Measurements from ENCODE around the gene HAUS8. TPM values are rescaled to one million over a fixed set of nuclear protein-coding genes. Genes with fewer than 3 reads are reported as not detected.

Gene HAUS8
- total and polyA plus RNA-seq, 10 of the 15 experiments (the other 5 are each of a cell fraction or from before 2014, with no cell fraction given): 22.7 to 43.9 (median 34.4) TPM

DNA sequence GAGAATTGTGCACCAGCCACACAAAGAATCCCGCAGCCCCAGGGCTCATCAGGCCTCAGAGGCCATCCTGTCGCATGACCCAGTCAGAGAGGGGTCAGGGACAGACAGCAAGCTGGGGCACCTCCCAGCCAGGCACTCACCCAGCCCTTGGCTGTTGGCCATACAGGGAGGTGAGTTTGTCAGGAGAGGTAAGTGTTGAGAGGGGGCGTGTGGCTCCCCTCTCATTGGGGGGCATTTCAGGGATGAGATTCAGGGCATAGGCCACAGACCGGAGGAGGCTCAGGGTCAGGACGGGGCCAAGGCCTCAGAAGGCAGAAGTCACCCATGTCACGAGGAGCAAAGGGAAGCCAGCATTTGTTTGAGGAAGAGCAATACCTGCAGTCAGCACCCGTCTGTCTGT lies 37.4 kb upstream of the HAUS8 start:
- FAIRE-seq (no peak), ATAC-seq (no peak), DNase-seq (ENCODE audit: low read depth, low spot score) (no peak)
- ChIA-PET RAD21 (ENCODE audit: unreplicated experiment) (no interaction called here), POLR2A (no interaction called here), CTCF (no interaction called here), SMC1A (ENCODE audit: uncharacterized antibody, unreplicated experiment) (no interaction called here)
- BruUV-seq (replicated peaks): no TSS peak
- in situ Hi-C loops (cut with MboI) (no loop called here), intact Hi-C loops (cut with micrococcal nuclease; ENCODE audit: unreplicated experiment) (no loop called here)
- no peak overlapping the region for H2AFZ ChIP-seq (ENCODE audit: control insufficient read depth, low read depth, low read length)
- no peak overlapping the region for H3K4me3 ChIP-seq
- H3K27ac ChIP-seq (ENCODE audit: control insufficient read depth, insufficient read depth): peak overlapping the region; percentile 4; the same call in 1 of the 2 replicates
- no peak overlapping the region for H3K4me2 ChIP-seq (ENCODE audit: control insufficient read depth, insufficient read depth)
- WGBS (ENCODE audit: insufficient coverage, insufficient replicate concordance, low lambda C conversion rate, missing lambda C conversion rate): 88% methylated on average over 7 of the region's 7 CpGs
- peaks cover 49% of the 10 kb centered on the region for H3K4me1 ChIP-seq (ENCODE audit: control insufficient read depth, insufficient read depth, low read length)
- no peaks in the 10 kb centered on the region for H3K27me3 ChIP-seq (replicated peaks in 1 of 2; ENCODE audit: control insufficient read depth in 2 of 2, insufficient read depth in 2 of 2, low read length in 1 of 2)
- peaks cover 21 to 46% of the 10 kb centered on the region in 2 experiments for H3K36me3 ChIP-seq (ENCODE audit: control insufficient read depth in 2 of 2, insufficient read depth in 2 of 2, low read length in 1 of 2)
- no peak overlapping the region for H3K9ac ChIP-seq (ENCODE audit: control insufficient read depth, insufficient read depth, low read length)
- H4K20me1 ChIP-seq (ENCODE audit: control insufficient read depth, insufficient read depth): no peaks in the 10 kb centered on the region
- peaks cover 82% of the 10 kb centered on the region for H3K79me2 ChIP-seq (ENCODE audit: control insufficient read depth, insufficient read depth, low read length)
- no peaks in the 10 kb centered on the region; the same call in 2 of the 3 replicates for H3K9me3 ChIP-seq (replicated peaks; ENCODE audit: control insufficient read depth, insufficient read depth, low read length)
- TF ChIP-seq ZNF217 (IDR thresholded peaks at IDR 0.05) (no peak), LARP7 (IDR thresholded peaks at IDR 0.05) (no peak), RAD51 (IDR thresholded peaks at IDR 0.05) (no peak), FOS (IDR thresholded peaks at IDR 0.05; ENCODE audit: borderline replicate concordance, extremely low read depth, insufficient read length) (no peak), BCL11A (IDR thresholded peaks at IDR 0.05; ENCODE audit: low read depth, low read length) (no peak), ASH2L (IDR thresholded peaks at IDR 0.05; ENCODE audit: borderline replicate concordance, low read depth) (no peak), ZNF274 (IDR thresholded peaks at IDR 0.05; ENCODE audit: insufficient read depth, insufficient read length) (no peak), MYB (IDR thresholded peaks at IDR 0.05; ENCODE audit: borderline replicate concordance, low read depth, low read length) (no peak), NR2C1 (IDR thresholded peaks at IDR 0.05) (no peak), HDGF (IDR thresholded peaks at IDR 0.05) (no peak), SP1 (IDR thresholded peaks at IDR 0.05; ENCODE audit: low read depth, low read length) (no peak), CBX3 (IDR thresholded peaks at IDR 0.05; ENCODE audit: borderline replicate concordance, low read depth) (no peak), NR2C2 (IDR thresholded peaks at IDR 0.05; ENCODE audit: borderline replicate concordance, control insufficient read depth, insufficient read length, low read depth) (no peak), SMARCA5 (IDR thresholded peaks at IDR 0.05) (no peak), WRNIP1 (IDR thresholded peaks at IDR 0.05; ENCODE audit: borderline replicate concordance, low read depth, low read length) (no peak)
- TF ChIP-seq, protein P1, sequence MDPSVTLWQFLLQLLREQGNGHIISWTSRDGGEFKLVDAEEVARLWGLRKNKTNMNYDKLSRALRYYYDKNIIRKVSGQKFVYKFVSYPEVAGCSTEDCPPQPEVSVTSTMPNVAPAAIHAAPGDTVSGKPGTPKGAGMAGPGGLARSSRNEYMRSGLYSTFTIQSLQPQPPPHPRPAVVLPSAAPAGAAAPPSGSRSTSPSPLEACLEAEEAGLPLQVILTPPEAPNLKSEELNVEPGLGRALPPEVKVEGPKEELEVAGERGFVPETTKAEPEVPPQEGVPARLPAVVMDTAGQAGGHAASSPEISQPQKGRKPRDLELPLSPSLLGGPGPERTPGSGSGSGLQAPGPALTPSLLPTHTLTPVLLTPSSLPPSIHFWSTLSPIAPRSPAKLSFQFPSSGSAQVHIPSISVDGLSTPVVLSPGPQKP (IDR thresholded peaks at IDR 0.05; ENCODE audit: low read depth, low read length): no peak
- TF ChIP-seq, protein P2, sequence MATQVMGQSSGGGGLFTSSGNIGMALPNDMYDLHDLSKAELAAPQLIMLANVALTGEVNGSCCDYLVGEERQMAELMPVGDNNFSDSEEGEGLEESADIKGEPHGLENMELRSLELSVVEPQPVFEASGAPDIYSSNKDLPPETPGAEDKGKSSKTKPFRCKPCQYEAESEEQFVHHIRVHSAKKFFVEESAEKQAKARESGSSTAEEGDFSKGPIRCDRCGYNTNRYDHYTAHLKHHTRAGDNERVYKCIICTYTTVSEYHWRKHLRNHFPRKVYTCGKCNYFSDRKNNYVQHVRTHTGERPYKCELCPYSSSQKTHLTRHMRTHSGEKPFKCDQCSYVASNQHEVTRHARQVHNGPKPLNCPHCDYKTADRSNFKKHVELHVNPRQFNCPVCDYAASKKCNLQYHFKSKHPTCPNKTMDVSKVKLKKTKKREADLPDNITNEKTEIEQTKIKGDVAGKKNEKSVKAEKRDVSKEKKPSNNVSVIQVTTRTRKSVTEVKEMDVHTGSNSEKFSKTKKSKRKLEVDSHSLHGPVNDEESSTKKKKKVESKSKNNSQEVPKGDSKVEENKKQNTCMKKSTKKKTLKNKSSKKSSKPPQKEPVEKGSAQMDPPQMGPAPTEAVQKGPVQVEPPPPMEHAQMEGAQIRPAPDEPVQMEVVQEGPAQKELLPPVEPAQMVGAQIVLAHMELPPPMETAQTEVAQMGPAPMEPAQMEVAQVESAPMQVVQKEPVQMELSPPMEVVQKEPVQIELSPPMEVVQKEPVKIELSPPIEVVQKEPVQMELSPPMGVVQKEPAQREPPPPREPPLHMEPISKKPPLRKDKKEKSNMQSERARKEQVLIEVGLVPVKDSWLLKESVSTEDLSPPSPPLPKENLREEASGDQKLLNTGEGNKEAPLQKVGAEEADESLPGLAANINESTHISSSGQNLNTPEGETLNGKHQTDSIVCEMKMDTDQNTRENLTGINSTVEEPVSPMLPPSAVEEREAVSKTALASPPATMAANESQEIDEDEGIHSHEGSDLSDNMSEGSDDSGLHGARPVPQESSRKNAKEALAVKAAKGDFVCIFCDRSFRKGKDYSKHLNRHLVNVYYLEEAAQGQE (IDR thresholded peaks at IDR 0.05; ENCODE audit: low read depth, low read length): no peak
